Activated T-cell treated with anti-CD3 and anti-CD28 coated beads, Interleukin-2, amount 50 U/mL, for 48 hours (primary cell): ENCODE data around the gene HS2ST1.
"Not testable (repeated sequence)": the region's sequence is repeated elsewhere in the genome, so short reads cannot be mapped to it uniquely, and the experiment has no call there.

Experiments used
- DNase-seq, 2 experiments: peaks; one replicate each; pipeline ENCODE4 v3.0.0-alpha.2; 2020

The HS2ST1 gene

DNA sequence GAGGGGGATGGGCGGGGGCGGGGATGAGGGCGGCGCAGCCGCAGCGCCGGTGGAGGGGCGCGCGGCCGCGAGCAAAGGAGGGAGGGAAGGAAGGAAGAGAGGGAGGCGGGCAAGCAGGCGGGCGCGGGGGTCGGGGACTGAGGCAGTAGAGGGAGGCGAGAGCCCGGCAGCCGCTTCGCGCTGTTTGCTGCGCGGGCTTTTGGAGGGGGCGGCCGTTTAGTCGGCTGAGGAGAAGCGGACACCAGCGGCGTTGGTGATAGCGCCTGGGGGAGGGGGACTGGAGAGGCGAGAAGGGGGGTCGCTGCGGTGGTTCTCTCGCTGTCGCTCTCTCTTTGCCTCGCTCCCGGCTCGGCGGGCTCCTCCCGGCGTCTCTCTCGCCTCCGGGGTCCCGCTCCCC, at the start of gene HS2ST1:
Gene HS2ST1, plus strand, starts transcription at position 35 of the 397 bp plus-strand sequence.
- DNase-seq, result no peak

GRCh38 chr1:86865973-86866637, 48.3 kb upstream of the HS2ST1 start:
- no peak for DNase-seq

DNA sequence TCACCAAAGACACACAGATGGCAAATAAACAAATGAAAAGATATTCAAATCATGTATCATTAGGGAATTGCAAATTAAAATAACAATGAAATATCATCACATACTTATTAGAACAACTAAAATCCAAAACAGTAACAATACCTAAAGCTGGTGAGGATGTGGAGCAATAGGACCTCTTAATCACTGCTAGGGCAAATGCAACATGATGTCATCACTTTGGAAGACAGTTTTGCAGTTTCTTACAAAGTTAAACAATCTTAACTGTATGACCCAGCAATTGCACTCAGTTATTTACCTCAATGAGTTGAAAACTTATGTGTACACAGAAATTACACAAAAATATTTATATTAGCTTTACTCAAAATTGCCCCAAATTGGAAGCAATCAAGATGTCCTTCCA, 47.8 kb upstream of the HS2ST1 start:
- no peak for DNase-seq

- DNase-seq, result not testable (repeated sequence)
Observed at GRCh38 chr1:86867278-86867677, 47.2 kb upstream of the HS2ST1 start.

DNA sequence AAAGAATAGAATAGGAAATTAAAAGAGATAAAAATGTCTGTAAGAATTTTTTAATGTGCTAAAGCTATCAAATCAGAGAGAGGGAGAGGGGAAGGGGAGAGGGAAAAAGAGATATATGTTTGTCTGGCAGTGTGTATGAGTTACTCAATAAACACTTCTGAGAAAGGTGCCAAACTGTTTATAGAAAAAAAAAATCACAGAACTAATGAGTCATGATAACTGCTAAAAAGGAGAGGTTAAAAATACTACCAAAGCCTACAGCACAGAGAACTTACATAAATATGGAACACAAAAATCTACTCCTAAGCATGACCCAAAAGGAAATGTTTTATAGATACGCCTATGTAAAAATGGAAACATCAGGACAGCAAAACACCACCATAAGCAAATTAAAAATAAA, 46.0 kb upstream of the HS2ST1 start:
- no peak for DNase-seq

DNA sequence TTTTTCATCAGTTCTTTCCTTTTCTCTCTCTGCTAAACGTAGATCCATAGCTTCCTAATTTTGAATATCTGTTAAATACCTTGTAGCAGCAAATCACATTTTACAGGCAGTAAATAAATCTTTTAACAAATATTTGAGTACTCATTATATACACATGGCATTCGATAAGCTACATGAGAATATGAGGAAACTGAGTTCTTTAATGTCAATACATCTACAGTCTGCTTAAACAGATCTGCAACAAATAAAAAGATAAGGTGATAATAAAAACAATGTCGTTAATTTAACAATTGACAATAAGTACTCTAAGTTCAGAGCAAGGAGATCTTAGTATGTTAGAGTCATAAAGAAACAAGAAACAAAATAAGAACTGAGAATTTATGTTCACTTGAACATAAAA, 43.4 kb upstream of the HS2ST1 start:
- DNase-seq, result no peak

- DNase-seq, result no peak
Observed at GRCh38 chr1:86872086-86872485, 42.3 kb upstream of the HS2ST1 start.

DNA sequence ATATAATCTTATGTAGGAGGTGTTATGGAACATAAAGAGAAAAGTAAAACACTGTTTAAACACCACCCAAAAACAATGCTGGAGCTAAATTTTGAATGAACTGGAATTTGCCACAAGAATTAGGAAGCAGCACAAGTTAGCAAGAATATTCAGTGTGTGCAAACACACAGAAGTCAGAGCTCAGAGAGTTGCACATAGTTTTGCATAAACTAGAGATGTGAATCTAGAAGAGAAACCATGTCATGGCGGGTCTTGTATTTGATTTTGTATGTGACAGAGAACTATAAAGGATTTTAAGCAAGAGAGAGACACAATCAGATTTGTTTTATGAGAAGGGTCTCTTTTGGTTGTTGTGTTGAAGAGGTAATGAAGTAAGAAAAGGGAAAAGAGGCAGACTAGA, 38.7 kb upstream of the HS2ST1 start:
- no peak for DNase-seq

GRCh38 chr1:86887479-86888162, 26.8 kb upstream of the HS2ST1 start:
- DNase-seq, result no peak

DNA sequence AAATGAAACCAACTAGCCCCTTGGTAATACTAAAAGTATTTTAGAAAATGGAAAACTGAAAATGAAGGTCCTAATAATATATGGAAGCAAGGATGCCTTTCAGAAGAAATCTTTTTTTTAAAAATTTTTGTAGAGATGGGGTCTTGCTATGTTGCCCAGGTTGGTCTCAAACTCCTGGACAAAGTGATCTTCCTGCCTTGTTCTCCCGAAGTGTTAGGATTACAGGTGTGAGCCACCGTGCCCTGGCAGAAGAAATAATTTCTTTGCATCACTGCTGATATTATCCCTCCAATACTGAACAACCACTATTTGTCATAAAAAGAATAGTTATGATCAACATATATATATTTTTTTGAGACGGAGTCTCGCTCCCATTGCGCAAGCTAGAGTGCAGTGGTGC, 26.1 kb upstream of the HS2ST1 start:
- no peak for DNase-seq

- DNase-seq, result not testable (repeated sequence)
Observed at GRCh38 chr1:86899401-86899800, 15.0 kb upstream of the HS2ST1 start.

DNA sequence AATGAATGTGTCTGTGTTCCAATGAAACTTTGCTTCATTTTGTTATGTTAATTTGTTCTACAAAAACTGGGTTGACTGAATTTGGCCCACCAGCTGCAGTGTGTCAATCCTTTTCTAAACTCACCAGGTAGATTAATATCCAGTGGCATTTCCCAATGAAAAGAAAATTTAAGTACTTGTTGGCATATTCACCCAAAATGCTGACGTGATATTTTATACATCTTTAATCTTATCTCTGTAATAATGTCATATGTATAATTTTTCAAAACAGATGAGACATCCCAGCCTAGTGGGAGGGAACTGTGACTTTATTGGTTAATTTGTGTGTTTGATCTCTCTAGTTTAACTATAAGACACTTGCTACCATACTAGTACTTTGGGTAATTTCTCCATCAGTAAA, 8.6 kb upstream of the HS2ST1 start:
- no peak for DNase-seq

DNA sequence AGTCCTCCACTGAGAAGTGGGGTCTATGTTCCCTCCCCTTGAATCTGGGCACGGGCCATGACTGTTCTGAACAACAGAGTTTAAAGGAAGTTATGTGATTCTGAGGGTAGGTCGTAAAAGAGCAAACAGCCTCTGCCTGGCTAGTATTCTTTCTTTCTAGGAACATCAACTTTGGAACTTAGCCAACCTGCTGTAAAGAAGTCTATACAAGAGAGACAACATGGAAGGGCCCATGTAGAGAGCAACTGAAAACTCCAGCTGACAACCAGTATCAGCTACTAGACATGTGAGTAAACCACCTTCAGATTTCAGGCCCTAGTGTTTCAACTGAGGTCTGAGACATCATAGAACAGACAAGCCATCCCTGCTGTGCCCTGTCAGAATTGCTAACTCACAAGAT, 8.0 kb upstream of the HS2ST1 start:
- DNase-seq, result no peak

- DNase-seq, result no peak
Observed at GRCh38 chr1:86912281-86912900, 2.0 kb upstream of the HS2ST1 start.

- peak; percentile 42 to 43 for DNase-seq
Observed at GRCh38 chr1:86913399-86913895, 988 bp upstream of the HS2ST1 start.

GRCh38 chr1:86913896-86914600, 387 bp upstream of the HS2ST1 start, which contains the start of gene SELENOF:
TSS of gene SELENOF (minus strand) at chr1:86914126. CDS start at chr1:86914111, 15 bp downstream.
- DNase-seq, result peak; percentile 99

GRCh38 chr1:86914998-86915736, 732 bp downstream of the HS2ST1 start:
- DNase-seq, result peak; percentile 69 to 71

- DNase-seq, result no peak
Observed at GRCh38 chr1:86915737-86916235, 1.4 kb downstream of the HS2ST1 start.

- no peak for DNase-seq
Observed at GRCh38 chr1:86916752-86917151, 2.3 kb downstream of the HS2ST1 start.

GRCh38 chr1:86922445-86922844, 8.0 kb downstream of the HS2ST1 start:
- DNase-seq, result no peak

DNA sequence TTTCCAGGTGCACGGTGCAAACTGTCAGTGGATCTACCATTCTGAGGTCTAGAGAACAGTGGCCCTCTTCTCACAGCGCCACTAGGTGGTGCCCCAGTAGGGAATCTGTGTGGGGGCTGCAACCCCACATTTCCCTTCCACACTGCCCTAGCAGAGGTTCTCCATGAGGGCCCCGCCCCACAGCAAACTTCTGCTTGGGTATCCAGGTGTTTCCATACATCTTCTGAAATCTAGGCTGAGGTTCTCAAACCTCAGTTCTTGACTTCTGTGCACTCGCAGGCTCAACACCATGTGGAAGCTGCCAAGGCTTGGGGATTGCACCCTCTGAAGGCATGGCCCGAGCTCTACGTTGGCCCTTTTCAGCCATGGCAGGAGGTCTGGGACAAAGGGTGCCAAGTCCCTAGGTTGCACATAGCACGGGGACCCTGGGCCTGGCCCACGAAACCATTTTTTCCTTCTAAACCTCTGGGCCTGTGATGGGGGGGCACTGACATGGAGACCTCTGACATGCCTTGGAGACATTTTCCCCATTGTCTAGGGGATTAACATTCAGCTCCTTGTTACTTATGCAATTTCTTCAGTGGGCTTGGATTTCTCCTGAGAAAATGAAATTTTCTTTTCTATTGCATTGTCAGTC, 10.0 kb downstream of the HS2ST1 start:
- no peak for DNase-seq

DNA sequence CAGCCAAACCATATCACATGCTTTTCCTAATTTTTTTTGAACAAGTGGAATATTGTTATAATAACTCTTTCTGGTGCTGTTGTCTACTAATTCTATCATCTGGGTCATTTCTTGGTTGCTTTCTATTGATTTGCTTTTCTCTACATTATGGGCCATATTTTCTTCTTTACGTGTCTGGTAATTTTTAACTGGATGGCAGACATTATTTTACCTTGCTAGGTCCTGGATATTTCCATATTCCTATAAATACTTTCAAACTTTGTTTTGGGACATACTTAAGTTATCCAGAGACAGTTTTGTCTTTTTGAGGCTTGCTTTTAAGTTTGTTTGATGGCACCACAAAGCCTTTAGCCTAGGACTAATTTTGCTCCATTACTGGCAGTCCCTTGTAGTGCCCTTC, 11.3 kb downstream of the HS2ST1 start:
- no peak for DNase-seq
